GM23338 (cell line): ENCODE measurements around the gene TAPBPL.

Experiments
- EZH2phosphoT487 ChIP-seq: fragments of 200-600 bp; sonication (generic); IDR thresholded peaks from one replicate; pipeline ENCODE4 v1.8.1; 2018; ENCODE audit warnings: antibody characterized with exemption; ENCODE audit not compliant: unreplicated experiment
- TF ChIP-seq, protein P1 (sequence below), 2 experiments: fragments of 200-600 bp in 1 of 2; sonication (generic) in 1 of 2; conservative IDR thresholded peaks; 2 replicates each; pipeline versions ENCODE4 v1.5.1 to v1.6.1; 2016 to 2017; ENCODE audit warnings: antibody characterized with exemption in 2 of 2, low read depth in 2 of 2, mild to moderate bottlenecking in 2 of 2, moderate library complexity in 1 of 2
- TF ChIP-seq, protein P2 (sequence below): IDR thresholded peaks from one replicate; pipeline ENCODE4 v1.6.1; 2018; ENCODE audit warnings: antibody characterized with exemption; ENCODE audit not compliant: unreplicated experiment

DNA sequence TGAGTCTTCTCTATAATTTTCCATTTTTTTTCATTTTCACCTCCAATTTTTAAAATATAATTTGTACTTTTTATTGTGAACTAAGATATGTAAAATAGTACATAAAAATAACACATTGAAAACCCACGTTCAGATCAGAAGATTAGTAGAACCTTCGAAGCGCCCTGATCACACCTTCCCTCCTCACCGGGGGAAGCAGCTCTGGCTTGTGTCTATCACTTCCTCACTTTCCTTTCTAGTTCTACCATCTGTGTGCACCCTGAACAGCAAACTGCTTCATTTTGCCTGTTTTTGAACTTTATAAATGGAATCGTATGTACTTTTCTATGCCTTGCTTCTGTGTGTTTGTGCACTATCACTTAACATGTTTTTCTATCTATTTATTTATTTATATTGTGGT lies 18.9 kb upstream of the TAPBPL start:
- TF ChIP-seq, protein P1, sequence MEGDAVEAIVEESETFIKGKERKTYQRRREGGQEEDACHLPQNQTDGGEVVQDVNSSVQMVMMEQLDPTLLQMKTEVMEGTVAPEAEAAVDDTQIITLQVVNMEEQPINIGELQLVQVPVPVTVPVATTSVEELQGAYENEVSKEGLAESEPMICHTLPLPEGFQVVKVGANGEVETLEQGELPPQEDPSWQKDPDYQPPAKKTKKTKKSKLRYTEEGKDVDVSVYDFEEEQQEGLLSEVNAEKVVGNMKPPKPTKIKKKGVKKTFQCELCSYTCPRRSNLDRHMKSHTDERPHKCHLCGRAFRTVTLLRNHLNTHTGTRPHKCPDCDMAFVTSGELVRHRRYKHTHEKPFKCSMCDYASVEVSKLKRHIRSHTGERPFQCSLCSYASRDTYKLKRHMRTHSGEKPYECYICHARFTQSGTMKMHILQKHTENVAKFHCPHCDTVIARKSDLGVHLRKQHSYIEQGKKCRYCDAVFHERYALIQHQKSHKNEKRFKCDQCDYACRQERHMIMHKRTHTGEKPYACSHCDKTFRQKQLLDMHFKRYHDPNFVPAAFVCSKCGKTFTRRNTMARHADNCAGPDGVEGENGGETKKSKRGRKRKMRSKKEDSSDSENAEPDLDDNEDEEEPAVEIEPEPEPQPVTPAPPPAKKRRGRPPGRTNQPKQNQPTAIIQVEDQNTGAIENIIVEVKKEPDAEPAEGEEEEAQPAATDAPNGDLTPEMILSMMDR (conservative IDR thresholded peaks at IDR 0.05; ENCODE audit: low read depth in 2 of 2) = no peak
- TF ChIP-seq EZH2phosphoT487 = no peak
- TF ChIP-seq, protein P2, sequence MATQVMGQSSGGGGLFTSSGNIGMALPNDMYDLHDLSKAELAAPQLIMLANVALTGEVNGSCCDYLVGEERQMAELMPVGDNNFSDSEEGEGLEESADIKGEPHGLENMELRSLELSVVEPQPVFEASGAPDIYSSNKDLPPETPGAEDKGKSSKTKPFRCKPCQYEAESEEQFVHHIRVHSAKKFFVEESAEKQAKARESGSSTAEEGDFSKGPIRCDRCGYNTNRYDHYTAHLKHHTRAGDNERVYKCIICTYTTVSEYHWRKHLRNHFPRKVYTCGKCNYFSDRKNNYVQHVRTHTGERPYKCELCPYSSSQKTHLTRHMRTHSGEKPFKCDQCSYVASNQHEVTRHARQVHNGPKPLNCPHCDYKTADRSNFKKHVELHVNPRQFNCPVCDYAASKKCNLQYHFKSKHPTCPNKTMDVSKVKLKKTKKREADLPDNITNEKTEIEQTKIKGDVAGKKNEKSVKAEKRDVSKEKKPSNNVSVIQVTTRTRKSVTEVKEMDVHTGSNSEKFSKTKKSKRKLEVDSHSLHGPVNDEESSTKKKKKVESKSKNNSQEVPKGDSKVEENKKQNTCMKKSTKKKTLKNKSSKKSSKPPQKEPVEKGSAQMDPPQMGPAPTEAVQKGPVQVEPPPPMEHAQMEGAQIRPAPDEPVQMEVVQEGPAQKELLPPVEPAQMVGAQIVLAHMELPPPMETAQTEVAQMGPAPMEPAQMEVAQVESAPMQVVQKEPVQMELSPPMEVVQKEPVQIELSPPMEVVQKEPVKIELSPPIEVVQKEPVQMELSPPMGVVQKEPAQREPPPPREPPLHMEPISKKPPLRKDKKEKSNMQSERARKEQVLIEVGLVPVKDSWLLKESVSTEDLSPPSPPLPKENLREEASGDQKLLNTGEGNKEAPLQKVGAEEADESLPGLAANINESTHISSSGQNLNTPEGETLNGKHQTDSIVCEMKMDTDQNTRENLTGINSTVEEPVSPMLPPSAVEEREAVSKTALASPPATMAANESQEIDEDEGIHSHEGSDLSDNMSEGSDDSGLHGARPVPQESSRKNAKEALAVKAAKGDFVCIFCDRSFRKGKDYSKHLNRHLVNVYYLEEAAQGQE = no peak
